HG03571 (cell line): ENCODE measurements around the gene CILP2.

Source experiments
- ATAC-seq: cut with Tn5 transposase; IDR thresholded peaks from one replicate; pipeline ENCODE4 v1.9.1; 2021; ENCODE audit not compliant: unreplicated experiment

Gene CILP2

GRCh38 chr19:19529783-19530422 is 8.2 kb upstream of the CILP2 start:
- no peak for ATAC-seq

GRCh38 chr19:19530423-19530804 is 7.7 kb upstream of the CILP2 start:
- no peak for ATAC-seq

GRCh38 chr19:19530889-19531288 is 7.2 kb upstream of the CILP2 start:
- ATAC-seq: no peak

GRCh38 chr19:19531951-19532805 is 5.9 kb upstream of the CILP2 start:
- no peak for ATAC-seq

GRCh38 chr19:19532806-19533701 is 5.0 kb upstream of the CILP2 start:
- no peak for ATAC-seq

GRCh38 chr19:19533841-19534240 is 4.2 kb upstream of the CILP2 start:
- ATAC-seq: no peak

- ATAC-seq: no peak
These were observed 3.4 kb upstream of the CILP2 start for GRCh38 chr19:19534556-19535265.

GRCh38 chr19:19535311-19536191 is 2.5 kb upstream of the CILP2 start:
- no peak for ATAC-seq

GRCh38 chr19:19537075-19538048 is 703 bp upstream of the CILP2 start:
- no peak for ATAC-seq

- ATAC-seq: no peak
These were observed 711 bp downstream of the CILP2 start for GRCh38 chr19:19538785-19539166.

- no peak for ATAC-seq
These were observed 1.6 kb downstream of the CILP2 start for GRCh38 chr19:19539698-19540063.

GRCh38 chr19:19540064-19540714 is 2.1 kb downstream of the CILP2 start:
- no peak for ATAC-seq

GRCh38 chr19:19540715-19541515 is 2.9 kb downstream of the CILP2 start:
- ATAC-seq: no peak

GRCh38 chr19:19541616-19542015 is 3.6 kb downstream of the CILP2 start:
- ATAC-seq: no peak

- ATAC-seq: no peak
These were observed 4.4 kb downstream of the CILP2 start for GRCh38 chr19:19542507-19542906.

- ATAC-seq: no peak
These were observed 5.0 kb downstream of the CILP2 start for GRCh38 chr19:19543101-19543500.

- ATAC-seq: no peak
These were observed 5.6 kb downstream of the CILP2 start for GRCh38 chr19:19543640-19544039.
